ENCODE data around the gene N4BP3.

N4BP3 gene

GRCh38 chr5:178145965-178146820, 32.9 kb downstream of the N4BP3 start:
- no peak overlapping the region for H3K4me3 ChIP-seq (replicated peaks; ENCODE audit: low read depth, low read length)
- DNase-seq (ENCODE audit: extremely low read depth, low read depth): no peak
- TF ChIP-seq, protein P1, sequence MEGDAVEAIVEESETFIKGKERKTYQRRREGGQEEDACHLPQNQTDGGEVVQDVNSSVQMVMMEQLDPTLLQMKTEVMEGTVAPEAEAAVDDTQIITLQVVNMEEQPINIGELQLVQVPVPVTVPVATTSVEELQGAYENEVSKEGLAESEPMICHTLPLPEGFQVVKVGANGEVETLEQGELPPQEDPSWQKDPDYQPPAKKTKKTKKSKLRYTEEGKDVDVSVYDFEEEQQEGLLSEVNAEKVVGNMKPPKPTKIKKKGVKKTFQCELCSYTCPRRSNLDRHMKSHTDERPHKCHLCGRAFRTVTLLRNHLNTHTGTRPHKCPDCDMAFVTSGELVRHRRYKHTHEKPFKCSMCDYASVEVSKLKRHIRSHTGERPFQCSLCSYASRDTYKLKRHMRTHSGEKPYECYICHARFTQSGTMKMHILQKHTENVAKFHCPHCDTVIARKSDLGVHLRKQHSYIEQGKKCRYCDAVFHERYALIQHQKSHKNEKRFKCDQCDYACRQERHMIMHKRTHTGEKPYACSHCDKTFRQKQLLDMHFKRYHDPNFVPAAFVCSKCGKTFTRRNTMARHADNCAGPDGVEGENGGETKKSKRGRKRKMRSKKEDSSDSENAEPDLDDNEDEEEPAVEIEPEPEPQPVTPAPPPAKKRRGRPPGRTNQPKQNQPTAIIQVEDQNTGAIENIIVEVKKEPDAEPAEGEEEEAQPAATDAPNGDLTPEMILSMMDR (IDR thresholded peaks at IDR 0.05; ENCODE audit: low read depth, low read length, missing control alignments): peak; percentile 78

DNA sequence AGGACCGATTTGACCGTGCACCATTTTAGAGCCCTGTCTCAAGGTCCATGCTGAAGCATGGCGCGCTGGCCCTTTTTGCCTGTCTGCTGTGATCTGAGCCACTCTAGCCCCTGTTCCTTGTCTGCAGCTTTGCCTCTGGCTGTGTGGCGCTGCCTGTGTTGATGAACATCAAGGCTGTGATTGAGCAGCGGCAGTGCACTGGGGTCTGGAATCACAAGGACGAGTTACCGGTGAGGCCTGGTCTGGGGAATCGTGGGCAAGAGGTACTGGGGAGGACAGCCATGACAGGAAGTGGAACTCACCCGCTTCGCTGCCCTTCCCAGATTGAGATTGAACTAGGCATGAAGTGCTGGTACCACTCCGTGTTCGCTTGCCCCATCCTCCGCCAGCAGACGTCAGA, 34.1 kb downstream of the N4BP3 start:
- TF ChIP-seq, protein P1 (IDR thresholded peaks at IDR 0.05; ENCODE audit: low read depth, low read length, missing control alignments): no peak

DNA sequence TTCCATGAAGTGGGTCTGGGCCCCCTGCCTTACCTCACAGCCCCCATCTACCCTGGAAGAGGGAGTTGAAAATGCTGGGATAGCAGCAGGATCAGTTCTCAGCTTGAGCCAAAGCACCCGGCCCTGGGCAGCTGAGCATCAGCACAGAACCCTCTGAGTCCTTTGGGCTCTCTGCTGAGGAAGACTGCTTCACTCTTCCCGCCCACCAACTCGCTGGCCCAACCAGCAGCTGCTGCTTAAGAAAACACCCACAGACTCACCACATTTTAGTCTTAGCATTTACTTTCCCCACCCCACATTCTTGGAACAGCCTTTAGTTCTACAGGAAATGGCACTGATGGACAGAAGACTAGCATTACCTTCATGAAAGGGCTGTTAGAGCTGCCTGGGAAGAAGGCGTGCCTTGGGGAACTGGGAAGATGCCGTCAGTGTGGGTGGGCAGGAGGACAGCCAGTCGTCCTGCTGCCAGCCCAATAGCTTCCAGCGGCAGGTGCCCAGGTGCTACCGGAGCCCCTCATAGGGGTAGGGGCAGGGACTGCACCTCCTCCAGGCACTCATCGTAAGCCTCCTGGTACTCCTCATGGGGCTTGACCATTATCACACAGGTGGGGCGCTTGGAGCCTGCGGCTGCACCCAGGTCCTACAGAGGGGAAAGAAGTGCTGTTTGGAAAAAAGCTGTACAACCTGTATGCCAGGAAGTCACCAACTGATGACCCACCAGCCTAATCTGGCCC, 36.0 kb downstream of the N4BP3 start:
- TF ChIP-seq, protein P1 (IDR thresholded peaks at IDR 0.05; ENCODE audit: low read depth, low read length, missing control alignments): no peak
- DNase-seq (ENCODE audit: extremely low read depth, low read depth): no peak
- no peak overlapping the region for H3K4me3 ChIP-seq (replicated peaks; ENCODE audit: low read depth, low read length)

More for the DNA sequence above, 34.1 kb downstream of the N4BP3 start:
- DNase-seq (ENCODE audit: extremely low read depth, low read depth): no peak
- no peak overlapping the region for H3K4me3 ChIP-seq (replicated peaks; ENCODE audit: low read depth, low read length)

GRCh38 chr5:178150977-178151734, 37.8 kb downstream of the N4BP3 start:
- TF ChIP-seq, protein P1 (IDR thresholded peaks at IDR 0.05; ENCODE audit: low read depth, low read length, missing control alignments): no peak
- no peak for DNase-seq (ENCODE audit: extremely low read depth, low read depth)
- H3K4me3 ChIP-seq (replicated peaks; ENCODE audit: low read depth, low read length): no peak overlapping the region

GRCh38 chr5:178152491-178153444, 39.4 kb downstream of the N4BP3 start:
- TF ChIP-seq, protein P1 (IDR thresholded peaks at IDR 0.05; ENCODE audit: low read depth, low read length, missing control alignments): no peak
- peak overlapping the region; percentile 98 for H3K4me3 ChIP-seq (replicated peaks; ENCODE audit: low read depth, low read length)
- DNase-seq (ENCODE audit: extremely low read depth, low read depth): no peak

Measured in HFF-Myc (cell line).